HepG2 (cell line): Measurements from ENCODE around the gene ERVH48-1.

Experiments
- ATF1 ChIP-seq: IDR thresholded peaks from 2 replicates; pipeline ENCODE4 v1.6.1; 2016; ENCODE audit warnings: mild to moderate bottlenecking, control low read depth
- ETV5 ChIP-seq: IDR thresholded peaks from 2 replicates; pipeline ENCODE4 v1.6.1; 2018; ENCODE audit warnings: missing biosample characterization, missing genetic modification reagents, inconsistent platforms, borderline replicate concordance
- NR1H2 ChIP-seq: sonication (generic); formaldehyde crosslinking; IDR thresholded peaks from 2 replicates; pipeline ENCODE4 v1.8.1; 2022; ENCODE audit warnings: low read depth, missing genetic modification reagents, borderline replicate concordance
- RFXANK ChIP-seq: IDR thresholded peaks from 2 replicates; pipeline ENCODE4 v1.6.1; 2016
- SALL2 ChIP-seq: sonication (generic); formaldehyde crosslinking; IDR thresholded peaks from 2 replicates; pipeline ENCODE4 v1.8.1; 2023; ENCODE audit warnings: mild to moderate bottlenecking, missing genetic modification reagents, inconsistent platforms
- TARDBP ChIP-seq: sonication (generic); formaldehyde crosslinking; IDR thresholded peaks from 2 replicates; pipeline ENCODE4 v1.8.0; 2022; ENCODE audit warnings: mild to moderate bottlenecking, missing genetic modification reagents
- ZFX ChIP-seq: sonication (generic); formaldehyde crosslinking; IDR thresholded peaks from 2 replicates; pipeline ENCODE4 v1.4.0; 2020; ENCODE audit warnings: mild to moderate bottlenecking, low read depth, missing genetic modification reagents, moderate library complexity
- ZNF549 ChIP-seq: sonication (generic); formaldehyde crosslinking; IDR thresholded peaks from 2 replicates; pipeline ENCODE4 v1.5.0; 2020; ENCODE audit warnings: missing genetic modification reagents
- TF ChIP-seq, protein P1 (sequence below): sonication (generic); formaldehyde crosslinking; IDR thresholded peaks from 2 replicates; pipeline ENCODE4 v1.5.0; 2020; ENCODE audit warnings: mild to moderate bottlenecking, missing genetic modification reagents, moderate library complexity

DNA sequence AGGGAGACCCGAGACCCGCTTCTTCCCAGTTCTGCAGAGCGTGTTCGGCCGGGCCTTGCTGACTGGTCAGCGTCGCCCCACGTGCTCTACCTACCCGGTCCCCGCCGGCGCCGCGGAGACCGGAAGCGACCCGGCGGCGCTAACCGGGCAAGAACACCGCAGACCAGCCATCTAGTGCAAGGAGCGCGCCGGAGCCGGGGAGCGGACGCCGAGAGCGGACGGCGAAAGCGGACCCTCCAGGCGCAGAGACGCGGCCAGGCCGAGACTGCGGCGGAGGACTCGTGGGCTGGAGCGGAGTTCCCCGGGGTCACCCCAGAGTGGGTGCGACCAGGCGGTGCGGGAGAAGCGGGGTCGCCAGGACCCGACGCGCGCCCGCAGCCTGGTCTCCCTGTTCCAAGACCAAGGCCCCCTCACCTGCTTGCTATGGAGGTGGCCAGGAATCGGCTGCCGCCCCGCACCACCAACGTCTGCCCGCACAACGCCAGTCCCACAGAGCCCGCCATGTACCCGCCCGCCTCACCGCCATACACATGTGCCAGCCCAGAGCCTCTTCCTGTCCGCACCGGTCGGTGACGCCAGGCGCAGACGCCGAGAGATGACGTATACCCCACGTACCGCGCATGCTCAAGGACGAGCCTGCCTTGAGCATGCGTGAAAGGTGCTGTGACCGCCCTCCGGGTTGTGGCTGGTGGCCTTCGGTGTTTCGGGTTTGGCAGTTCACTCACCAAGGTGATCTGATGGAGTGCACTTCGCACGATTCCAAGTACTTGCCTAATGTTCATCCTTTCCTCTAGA, 46.2 kb downstream of the ERVH48-1 start, which contains the start of gene WDR4:
- TF ChIP-seq ATF1 (peak; percentile 99), ZFX (CRISPR knock-in tag) (peak; percentile 67), NR1H2 (CRISPR knock-in tag) (peak; percentile 45; the same call in 1 of the 2 replicates), ZNF549 (CRISPR knock-in tag) (0 out of 2 replicates have a peak, but pooled peaks have one; percentile 31), ETV5 (CRISPR knock-in tag) (peak; percentile 72), RFXANK (CRISPR knock-in tag) (no peak), TARDBP (CRISPR knock-in tag) (peak; percentile 49; the same call in 1 of the 2 replicates), SALL2 (CRISPR knock-in tag) (peak; percentile 49; the same call in 1 of the 2 replicates)
- TF ChIP-seq, protein P1, sequence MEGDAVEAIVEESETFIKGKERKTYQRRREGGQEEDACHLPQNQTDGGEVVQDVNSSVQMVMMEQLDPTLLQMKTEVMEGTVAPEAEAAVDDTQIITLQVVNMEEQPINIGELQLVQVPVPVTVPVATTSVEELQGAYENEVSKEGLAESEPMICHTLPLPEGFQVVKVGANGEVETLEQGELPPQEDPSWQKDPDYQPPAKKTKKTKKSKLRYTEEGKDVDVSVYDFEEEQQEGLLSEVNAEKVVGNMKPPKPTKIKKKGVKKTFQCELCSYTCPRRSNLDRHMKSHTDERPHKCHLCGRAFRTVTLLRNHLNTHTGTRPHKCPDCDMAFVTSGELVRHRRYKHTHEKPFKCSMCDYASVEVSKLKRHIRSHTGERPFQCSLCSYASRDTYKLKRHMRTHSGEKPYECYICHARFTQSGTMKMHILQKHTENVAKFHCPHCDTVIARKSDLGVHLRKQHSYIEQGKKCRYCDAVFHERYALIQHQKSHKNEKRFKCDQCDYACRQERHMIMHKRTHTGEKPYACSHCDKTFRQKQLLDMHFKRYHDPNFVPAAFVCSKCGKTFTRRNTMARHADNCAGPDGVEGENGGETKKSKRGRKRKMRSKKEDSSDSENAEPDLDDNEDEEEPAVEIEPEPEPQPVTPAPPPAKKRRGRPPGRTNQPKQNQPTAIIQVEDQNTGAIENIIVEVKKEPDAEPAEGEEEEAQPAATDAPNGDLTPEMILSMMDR: peak; percentile 13; the same call in 1 of the 2 replicates
